Osteoblast (primary cell): ENCODE results near the gene PLBD2. TPM values are rescaled to one million over a fixed set of nuclear protein-coding genes. Genes with fewer than 3 reads are reported as not detected.

ENCODE experiments used
- DNase-seq: peaks from one replicate; pipeline ENCODE4 v3.0.0; 2011; ENCODE audit warnings: low spot score, mixed read lengths; ENCODE audit not compliant: insufficient read length; ENCODE audit errors: missing footprints
- H2AFZ ChIP-seq: 2 replicates; pipeline ENCODE4 v1.6.0; 2011; ENCODE audit warnings: mild to moderate bottlenecking, low read length
- H3K27ac ChIP-seq: 2 replicates; pipeline ENCODE4 v1.5.1; 2011; ENCODE audit warnings: mild to moderate bottlenecking, low read depth, low read length, moderate library complexity
- H3K27me3 ChIP-seq: 2 replicates; pipeline ENCODE4 v1.6.0; 2012; ENCODE audit warnings: mild to moderate bottlenecking, control low read depth, inconsistent platforms, low read length, moderate library complexity; ENCODE audit not compliant: insufficient read depth
- H3K36me3 ChIP-seq: 2 replicates; pipeline ENCODE4 v1.5.1; 2011; ENCODE audit warnings: mild to moderate bottlenecking, low read length, control low read depth, moderate library complexity; ENCODE audit not compliant: insufficient read depth
- H3K4me1 ChIP-seq: 2 replicates; pipeline ENCODE4 v1.5.1; 2011; ENCODE audit warnings: mild to moderate bottlenecking, low read length, control low read depth, moderate library complexity; ENCODE audit not compliant: insufficient read depth
- H3K4me2 ChIP-seq: 2 replicates; pipeline ENCODE4 v1.6.0; 2011; ENCODE audit warnings: mild to moderate bottlenecking, low read length; ENCODE audit not compliant: insufficient read depth
- H3K4me3 ChIP-seq: fragments of 200-600 bp; sonication (generic); 3 replicates; pipeline ENCODE4 v1.5.1; 2012; ENCODE audit warnings: mild to moderate bottlenecking, low read length, inconsistent platforms; ENCODE audit not compliant: insufficient read depth
- H3K79me2 ChIP-seq: 2 replicates; pipeline ENCODE4 v1.6.0; 2012; ENCODE audit warnings: mild to moderate bottlenecking, low read length, control low read depth, inconsistent platforms; ENCODE audit not compliant: insufficient read depth
- H3K9me3 ChIP-seq: 2 replicates; pipeline ENCODE4 v1.5.1; 2011; ENCODE audit warnings: low read depth, low read length, control low read depth
- H4K20me1 ChIP-seq: 2 replicates; pipeline ENCODE4 v1.6.0; 2012; ENCODE audit warnings: mild to moderate bottlenecking, low read length, control low read depth; ENCODE audit not compliant: insufficient read depth
- total RNA-seq: library from RNA; depleted of rRNA; stranded (reverse); fragments of >200 nt; gene quantifications from 2 replicates; pipeline ENCODE4 v1.2.3, GENCODE V29; 2012
- TF ChIP-seq, protein P1 (sequence below): IDR thresholded peaks from 2 replicates; pipeline ENCODE4 v1.5.1; 2011; ENCODE audit warnings: mild to moderate bottlenecking, low read depth, low read length, moderate library complexity; ENCODE audit errors: extremely low read depth

The PLBD2 gene
- total RNA-seq, 1 donor = 69.1 TPM

DNA sequence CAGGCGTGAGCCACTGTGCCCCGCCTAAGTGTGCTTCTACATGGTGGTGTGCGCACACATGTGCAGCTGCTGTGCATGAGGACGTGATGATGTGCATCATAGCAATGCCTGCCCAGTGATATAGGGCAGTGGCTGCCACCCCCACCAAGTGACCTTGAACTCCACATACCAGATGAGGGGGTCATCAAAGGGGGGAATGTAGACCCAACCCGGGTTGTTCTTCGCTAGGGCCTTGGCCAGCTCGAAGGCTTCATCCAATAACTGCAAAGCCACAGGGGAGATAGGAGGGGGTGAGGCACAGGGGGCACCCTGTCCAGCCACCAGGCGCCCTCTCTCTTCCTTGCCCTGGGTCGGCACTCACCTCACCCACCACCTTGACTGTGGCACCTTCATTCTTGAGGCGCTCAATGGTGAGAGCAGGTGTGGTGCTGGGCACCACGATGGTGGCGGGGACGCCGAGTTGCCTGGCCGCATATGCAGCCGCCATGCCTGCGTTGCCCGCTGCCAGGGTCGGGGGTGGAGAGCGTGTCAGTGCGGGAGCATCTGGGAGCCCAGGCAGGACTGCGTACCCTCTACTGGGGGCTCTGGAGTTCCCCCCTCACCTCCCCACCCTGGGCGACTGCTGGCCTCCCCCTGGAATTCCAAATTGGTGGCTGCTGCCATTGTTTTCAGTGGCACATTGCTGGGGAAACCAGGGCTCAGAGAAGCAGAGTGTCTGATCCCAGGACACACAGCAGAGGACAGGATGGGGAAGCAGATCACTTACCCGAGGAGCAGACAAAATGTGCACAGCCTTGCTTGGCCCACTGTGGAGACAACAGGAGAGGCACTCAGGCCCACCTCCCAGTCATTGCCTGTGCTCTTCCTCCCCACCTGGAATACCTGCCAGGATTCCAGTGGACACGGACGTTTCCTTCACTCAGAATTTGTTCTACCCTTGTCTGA lies 40.2 kb downstream of the PLBD2 start:
- H3K4me1 ChIP-seq = no peaks in the 10 kb centered on the region
- no peak overlapping the region for H3K4me3 ChIP-seq
- H3K79me2 ChIP-seq = no peaks in the 10 kb centered on the region
- H3K36me3 ChIP-seq = no peaks in the 10 kb centered on the region
- H4K20me1 ChIP-seq = no peaks in the 10 kb centered on the region
- peak; percentile 64 for DNase-seq
- TF ChIP-seq, protein P1, sequence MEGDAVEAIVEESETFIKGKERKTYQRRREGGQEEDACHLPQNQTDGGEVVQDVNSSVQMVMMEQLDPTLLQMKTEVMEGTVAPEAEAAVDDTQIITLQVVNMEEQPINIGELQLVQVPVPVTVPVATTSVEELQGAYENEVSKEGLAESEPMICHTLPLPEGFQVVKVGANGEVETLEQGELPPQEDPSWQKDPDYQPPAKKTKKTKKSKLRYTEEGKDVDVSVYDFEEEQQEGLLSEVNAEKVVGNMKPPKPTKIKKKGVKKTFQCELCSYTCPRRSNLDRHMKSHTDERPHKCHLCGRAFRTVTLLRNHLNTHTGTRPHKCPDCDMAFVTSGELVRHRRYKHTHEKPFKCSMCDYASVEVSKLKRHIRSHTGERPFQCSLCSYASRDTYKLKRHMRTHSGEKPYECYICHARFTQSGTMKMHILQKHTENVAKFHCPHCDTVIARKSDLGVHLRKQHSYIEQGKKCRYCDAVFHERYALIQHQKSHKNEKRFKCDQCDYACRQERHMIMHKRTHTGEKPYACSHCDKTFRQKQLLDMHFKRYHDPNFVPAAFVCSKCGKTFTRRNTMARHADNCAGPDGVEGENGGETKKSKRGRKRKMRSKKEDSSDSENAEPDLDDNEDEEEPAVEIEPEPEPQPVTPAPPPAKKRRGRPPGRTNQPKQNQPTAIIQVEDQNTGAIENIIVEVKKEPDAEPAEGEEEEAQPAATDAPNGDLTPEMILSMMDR = no peak
- no peaks in the 10 kb centered on the region for H3K9me3 ChIP-seq
- no peak overlapping the region for H3K4me2 ChIP-seq
- H3K27me3 ChIP-seq = no peaks in the 10 kb centered on the region
- H3K27ac ChIP-seq = no peak overlapping the region
- H2AFZ ChIP-seq = no peak overlapping the region

DNA sequence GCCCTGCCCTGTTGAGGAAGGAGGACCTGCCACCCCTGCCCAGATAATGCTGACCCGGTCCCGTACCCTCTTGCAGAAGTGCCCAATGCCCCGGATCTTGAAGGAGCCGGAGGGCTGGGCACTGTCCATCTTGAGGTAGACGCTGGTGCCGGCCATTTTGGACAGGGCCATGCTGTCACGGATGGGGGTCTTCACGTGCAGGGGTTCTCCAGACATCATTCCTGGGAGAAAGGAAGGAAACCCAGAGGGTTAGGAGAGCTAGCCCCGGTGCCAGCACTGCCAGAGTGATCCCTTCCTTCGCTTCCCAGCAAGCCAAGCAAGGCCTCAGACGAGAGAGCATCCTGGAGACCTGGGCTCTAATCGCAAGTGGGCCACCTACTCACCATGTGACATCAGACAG lies 41.1 kb downstream of the PLBD2 start:
- Histone ChIP-seq H3K4me3 (no peak overlapping the region), H3K27ac (no peak overlapping the region), H3K79me2 (no peaks in the 10 kb centered on the region), H3K4me1 (no peaks in the 10 kb centered on the region), H4K20me1 (no peaks in the 10 kb centered on the region), H3K36me3 (no peaks in the 10 kb centered on the region), H3K4me2 (no peak overlapping the region), H2AFZ (no peak overlapping the region), H3K27me3 (no peaks in the 10 kb centered on the region), H3K9me3 (no peaks in the 10 kb centered on the region)
- TF ChIP-seq, protein P1 = no peak
- peak; percentile 57 for DNase-seq

DNA sequence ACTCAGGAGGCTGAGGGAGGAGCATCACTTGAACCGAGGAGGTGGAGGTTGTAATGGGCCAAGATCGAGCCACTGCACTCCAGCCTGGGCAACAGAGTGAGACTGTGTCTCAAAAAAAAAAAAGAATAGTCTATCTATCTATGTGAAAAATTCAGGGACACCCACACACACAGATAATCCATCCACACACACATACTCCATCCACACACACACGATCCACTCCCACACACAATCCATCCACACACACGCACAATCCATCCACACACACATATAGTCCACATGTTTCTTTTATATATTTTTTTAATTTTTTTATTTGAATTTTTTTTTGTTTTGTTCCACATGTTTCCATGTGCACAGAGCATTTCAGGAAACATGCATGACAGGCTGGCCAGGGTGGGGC lies 42.0 kb downstream of the PLBD2 start:
- Histone ChIP-seq H3K9me3 (no peaks in the 10 kb centered on the region), H3K27ac (no peak overlapping the region), H3K4me1 (no peaks in the 10 kb centered on the region), H3K4me3 (no peak overlapping the region), H3K36me3 (no peaks in the 10 kb centered on the region), H3K4me2 (no peak overlapping the region), H3K79me2 (no peaks in the 10 kb centered on the region), H3K27me3 (no peaks in the 10 kb centered on the region), H2AFZ (no peak overlapping the region), H4K20me1 (no peaks in the 10 kb centered on the region)
- DNase-seq = peak; percentile 79
- TF ChIP-seq, protein P1 = no peak
